ENCODE measurements around the gene PSMB7. TPM values are rescaled to one million over a fixed set of nuclear protein-coding genes. Genes with fewer than 3 reads are reported as not detected.

PSMB7 gene
- total and polyA plus RNA-seq, 2 of the 8 experiments (the other 6 are each of a cell fraction or from before 2014, with no cell fraction given) = 222 to 357 TPM

GRCh38 chr9:124384210-124384609, 31.0 kb downstream of the PSMB7 start:
- H2BK120ac ChIP-seq (replicated peaks; ENCODE audit: low read depth, low read length) = no peak overlapping the region
- CTCF ChIA-PET (ENCODE audit: partially characterized antibody) = interaction anchor here (1.1 to 21.3 kb wide), 6 partner anchors 7 to 530 kb away, joined by 3 to 330 read pairs (median 4); partner anchors contain the start of gene PSMB7
- no peak overlapping the region for H3K9ac ChIP-seq (replicated peaks in 1 of 4; ENCODE audit: extremely low read depth in 1 of 4, low read depth in 3 of 4, low read length in 3 of 4)
- 92% methylated on average over 7 of the region's 7 CpGs; no CpG with 5 or more reads in 1 of the 2 experiments for WGBS, 2 experiments (ENCODE audit: extremely low coverage in 1 of 2, insufficient coverage in 1 of 2, insufficient read length in 1 of 2, insufficient replicate concordance in 2 of 2, low coverage in 1 of 2, low lambda C conversion rate in 2 of 2, missing lambda C conversion rate in 1 of 2)
- H3K27ac ChIP-seq (ENCODE audit: low read depth, low read length) = no peak overlapping the region
- peaks cover 6% of the 10 kb centered on the region; the same call in 1 of the 2 replicates for H3K79me1 ChIP-seq (ENCODE audit: low read depth, low read length)
- no peak overlapping the region for H2BK5ac ChIP-seq (ENCODE audit: low read depth, low read length)
- H3K27me3 ChIP-seq (replicated peaks in 1 of 4; ENCODE audit: control insufficient read depth in 3 of 4, extremely low read depth in 1 of 4, insufficient read depth in 3 of 4, low read length in 3 of 4) = no peaks in the 10 kb centered on the region
- peaks cover 0 to 48% of the 10 kb centered on the region in 2 experiments; a peak in 2 of 4 replicates for H3K79me2 ChIP-seq (ENCODE audit: control insufficient read depth in 1 of 2, insufficient read depth in 2 of 2, low read length in 2 of 2)
- no peak overlapping the region for H3K23ac ChIP-seq (ENCODE audit: insufficient read length)
- no peak overlapping the region for H3K4me2 ChIP-seq (ENCODE audit: insufficient read depth in 1 of 2, low read depth in 2 of 2, low read length in 2 of 2)
- no peak overlapping the region for H2AFZ ChIP-seq (ENCODE audit: low read length)
- H3K9me3 ChIP-seq (ENCODE audit: insufficient read depth in 2 of 2, low read depth in 1 of 2, low read length in 1 of 2) = no peaks in the 10 kb centered on the region
- H2BK15ac ChIP-seq (ENCODE audit: low read length) = no peak overlapping the region
- H4K20me1 ChIP-seq (replicated peaks in 1 of 2; ENCODE audit: control insufficient read depth in 1 of 2, insufficient read depth in 2 of 2, low read length in 2 of 2) = peaks cover 2 to 7% of the 10 kb centered on the region in 2 experiments
- no peak overlapping the region for H4K91ac ChIP-seq (replicated peaks; ENCODE audit: insufficient read length, low read length)
- no peak overlapping the region for H4K5ac ChIP-seq (ENCODE audit: insufficient read length, low read depth, low read length)
- no peak overlapping the region for H4K8ac ChIP-seq (ENCODE audit: extremely low read depth, insufficient read depth, low read length)
- no peak overlapping the region for H3K14ac ChIP-seq (ENCODE audit: insufficient read length)
- H3K56ac ChIP-seq (replicated peaks; ENCODE audit: insufficient read length, low read depth, low read length) = no peak overlapping the region
- POLR2A ChIA-PET (ENCODE audit: partially characterized antibody) = interaction anchor here (1.3 kb wide), 1 partner anchor 9 kb away, joined by 5 read pairs; no protein-coding TSS in a partner anchor
- no peak overlapping the region for H3K4ac ChIP-seq (replicated peaks; ENCODE audit: insufficient read length, low read depth, low read length)
- H2AK5ac ChIP-seq (ENCODE audit: low read depth, low read length) = no peak overlapping the region
- no peak for FAIRE-seq
- H2BK12ac ChIP-seq (ENCODE audit: low read depth, low read length) = no peak overlapping the region
- H3K18ac ChIP-seq (ENCODE audit: extremely low read depth, low read length) = no peak overlapping the region
- no peaks in the 10 kb centered on the region for H3K4me1 ChIP-seq (replicated peaks in 1 of 4; ENCODE audit: control insufficient read depth in 3 of 4, insufficient read depth in 4 of 4, low read length in 3 of 4)
- no peak for TF ChIP-seq MAFK (IDR thresholded peaks at IDR 0.05; ENCODE audit: low read depth, low read length)
- TF ChIP-seq ASH2L (IDR thresholded peaks at IDR 0.05; ENCODE audit: low read length) = no peak
- TF ChIP-seq SIN3A (conservative IDR thresholded peaks at IDR 0.05 in 1 of 2, IDR thresholded peaks at IDR 0.05 in 1 of 2; ENCODE audit: low read depth in 1 of 2, low read length in 2 of 2) = no peak
- no peak for TF ChIP-seq RXRA (IDR thresholded peaks at IDR 0.05; ENCODE audit: insufficient read depth, low read depth, low read length)
- TF ChIP-seq POLR2AphosphoS5 (IDR thresholded peaks at IDR 0.05; ENCODE audit: low read depth, low read length) = no peak
- TF ChIP-seq SIX5 (IDR thresholded peaks at IDR 0.05; ENCODE audit: low read depth, low read length) = no peak
- no peak for TF ChIP-seq CEBPB (IDR thresholded peaks at IDR 0.05; ENCODE audit: low read depth, low read length)
- no peak for TF ChIP-seq CTCF (IDR thresholded peaks at IDR 0.05; ENCODE audit: control extremely low read depth in 1 of 3, insufficient read depth in 1 of 3, low read depth in 1 of 3, low read length in 3 of 3)
- H3K36me3 ChIP-seq (ENCODE audit: control insufficient read depth in 2 of 4, insufficient read depth in 4 of 4, low read length in 3 of 4) = peaks cover 2 to 9% (median 5%) of the 10 kb centered on the region in 4 experiments; a peak in 6 of 8 replicates
- H3K23me2 ChIP-seq (ENCODE audit: low read depth, low read length) = no peaks in the 10 kb centered on the region
- no peak overlapping the region for H3K4me3 ChIP-seq (ENCODE audit: extremely low read depth in 1 of 4, insufficient read depth in 2 of 4, low read depth in 3 of 4, low read length in 4 of 4)
- no peak overlapping the region for H2BK20ac ChIP-seq (ENCODE audit: low read length)
- DNase-seq (ENCODE audit: low read depth in 1 of 2, low spot score in 2 of 2) = no peak

Data from H1 (cell line).